ENCODE results near the gene CBLN3. TPM values are rescaled to one million over a fixed set of nuclear protein-coding genes. Genes with fewer than 3 reads are reported as not detected.

The CBLN3 gene
- total and polyA plus RNA-seq, 2 of the 4 experiments (the other 2 are of a cell fraction): 0.72 to 4.5 TPM

DNA sequence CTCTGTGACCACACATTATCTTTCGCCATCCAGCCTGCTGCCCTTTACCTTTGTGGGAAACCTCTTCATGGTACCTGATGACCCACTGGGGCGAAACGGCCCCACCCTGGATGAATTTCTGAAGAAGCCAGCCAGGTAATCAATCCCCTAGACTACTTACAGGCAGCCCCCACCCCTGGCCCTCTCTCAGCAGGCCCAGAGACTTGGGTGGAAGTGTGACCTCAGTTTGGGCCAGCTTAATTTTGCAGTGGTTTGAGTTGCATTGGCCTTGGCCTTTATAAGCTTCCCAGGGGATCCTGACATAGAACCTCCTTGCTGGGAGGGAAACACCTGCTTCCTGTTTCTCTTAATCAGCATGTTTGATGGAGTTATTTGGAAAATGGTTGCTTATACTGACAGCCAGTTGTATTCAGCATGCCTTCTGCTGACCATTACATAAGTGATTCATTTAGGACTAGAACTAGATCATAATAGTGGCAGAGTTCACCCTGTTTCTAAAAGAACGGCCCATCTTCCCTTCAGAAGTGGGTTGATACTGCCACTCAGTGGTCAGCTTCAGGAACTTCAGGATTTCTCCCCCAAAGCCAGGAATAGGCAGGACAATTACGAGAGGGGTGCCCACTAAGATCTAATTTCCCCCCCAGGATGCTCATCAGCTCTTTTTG is 7.0 kb upstream of the CBLN3 start (continued):
- TF ChIP-seq CEBPB (IDR thresholded peaks at IDR 0.05; ENCODE audit: low read depth, low read length) (no peak), FOS (IDR thresholded peaks at IDR 0.05; ENCODE audit: low read depth, low read length) (no peak)

GRCh38 chr14:24435998-24436354 is 6.5 kb upstream of the CBLN3 start:
- H3K4me2 ChIP-seq (ENCODE audit: low read depth, low read length): no peak overlapping the region
- H2AK5ac ChIP-seq (ENCODE audit: low read depth, low read length): no peak overlapping the region
- 88% methylated on average over 4 of the region's 6 CpGs; no CpG with 5 or more reads in 1 of the 2 experiments for WGBS, 2 experiments (ENCODE audit: extremely low coverage in 2 of 2, insufficient read length in 1 of 2)
- H3K36me3 ChIP-seq (ENCODE audit: control insufficient read depth, insufficient read depth, low read length): peaks cover 62% of the 10 kb centered on the region
- no peak overlapping the region for H3K27ac ChIP-seq (ENCODE audit: insufficient read depth, low read length)
- no peak overlapping the region for H2AFZ ChIP-seq (replicated peaks; ENCODE audit: low read length, poor library complexity)
- H4K91ac ChIP-seq (ENCODE audit: insufficient read depth, low read depth, low read length): no peak overlapping the region
- H4K8ac ChIP-seq (ENCODE audit: low read depth in 2 of 2, low read length in 2 of 2): no peak overlapping the region
- no peak for DNase-seq
- no peak overlapping the region for H2BK5ac ChIP-seq (ENCODE audit: low read depth, low read length, poor library complexity, severe bottlenecking)
- BruUV-seq (replicated peaks): no TSS peak
- H3K79me1 ChIP-seq (ENCODE audit: low read depth in 1 of 2, low read length in 2 of 2): peaks cover 30 to 51% of the 10 kb centered on the region in 2 experiments
- no peak overlapping the region for H2BK20ac ChIP-seq (ENCODE audit: low read depth, low read length)
- dilution Hi-C loops (cut with HindIII; ENCODE audit: low sequenced_read_pairs, unreplicated experiment): no loop called here
- peaks cover 12% of the 10 kb centered on the region; the same call in 1 of the 2 replicates for H3K4me1 ChIP-seq (ENCODE audit: control insufficient read depth, insufficient read depth, low read length)
- H3K4me3 ChIP-seq (ENCODE audit: insufficient read depth, low read depth, low read length): no peak overlapping the region
- H3K23ac ChIP-seq (ENCODE audit: low read depth, low read length): no peak overlapping the region
- no peak overlapping the region for H2BK15ac ChIP-seq (ENCODE audit: low read depth, low read length)
- H4K5ac ChIP-seq (ENCODE audit: low read depth, low read length): no peak overlapping the region
- ATAC-seq (ENCODE audit: low read depth): no peak
- no peaks in the 10 kb centered on the region for H3K9me3 ChIP-seq (ENCODE audit: control insufficient read depth, insufficient read depth, low read length)
- no peak overlapping the region for H3K4ac ChIP-seq (ENCODE audit: low read depth, low read length)
- H3K56ac ChIP-seq (ENCODE audit: extremely low read depth, insufficient read depth, low read length): no peak overlapping the region
- intact Hi-C loops (cut with micrococcal nuclease): loop anchor here (1.0 to 10.0 kb wide), 4 partner anchors 71 to 221 kb away; partner anchors contain the start of genes CHMP4A and MDP1
- H3K27me3 ChIP-seq (ENCODE audit: control insufficient read depth, insufficient read depth, low read length): no peaks in the 10 kb centered on the region
- H4K20me1 ChIP-seq (ENCODE audit: insufficient read depth, low read length): peaks cover 27% of the 10 kb centered on the region
- POLR2A ChIA-PET (ENCODE audit: unreplicated experiment): interaction anchor here (1.4 kb wide), 1 partner anchor 17 kb away, joined by 4 read pairs; no protein-coding TSS in a partner anchor
- in situ Hi-C loops (cut with MboI; ENCODE audit: low sequenced_read_pairs): loop anchor here (5.0 to 25.0 kb wide), 5 partner anchors 71 to 1124 kb away; partner anchors contain the start of genes BCL2L2, FITM1, GMPR2 and NEDD8
- H3K9me1 ChIP-seq (ENCODE audit: insufficient read depth, low read length): no peaks in the 10 kb centered on the region
- H2BK120ac ChIP-seq (ENCODE audit: low read depth, low read length): no peak overlapping the region
- CTCF ChIA-PET: interaction anchor here (0.5 to 3.4 kb wide), 7 partner anchors 10 to 118 kb away, joined by 3 to 28 read pairs (median 4); no protein-coding TSS in a partner anchor
- no peak overlapping the region for H3K14ac ChIP-seq (replicated peaks; ENCODE audit: low read depth, low read length)
- no peak overlapping the region for H3K18ac ChIP-seq (ENCODE audit: low read depth, low read length)
- H3K9ac ChIP-seq (ENCODE audit: low read depth, low read length): no peak overlapping the region
- no peak overlapping the region for H2AK9ac ChIP-seq (replicated peaks; ENCODE audit: low read depth, low read length, poor library complexity)
- TF ChIP-seq MAFK (IDR thresholded peaks at IDR 0.05; ENCODE audit: low read depth, low read length) (no peak), CHD1 (IDR thresholded peaks at IDR 0.05; ENCODE audit: low read depth, low read length) (no peak), FOS (IDR thresholded peaks at IDR 0.05; ENCODE audit: low read depth, low read length) (no peak), POLR2A (IDR thresholded peaks at IDR 0.05; ENCODE audit: low read depth, low read length) (no peak), NFE2L2 (IDR thresholded peaks at IDR 0.05; ENCODE audit: low read depth, low read length) (no peak), CEBPB (IDR thresholded peaks at IDR 0.05; ENCODE audit: low read depth, low read length) (no peak), MXI1 (IDR thresholded peaks at IDR 0.05; ENCODE audit: borderline replicate concordance, low read depth, low read length) (no peak), RCOR1 (IDR thresholded peaks at IDR 0.05; ENCODE audit: insufficient replicate concordance, low read length) (no peak)
- TF ChIP-seq, protein P1, sequence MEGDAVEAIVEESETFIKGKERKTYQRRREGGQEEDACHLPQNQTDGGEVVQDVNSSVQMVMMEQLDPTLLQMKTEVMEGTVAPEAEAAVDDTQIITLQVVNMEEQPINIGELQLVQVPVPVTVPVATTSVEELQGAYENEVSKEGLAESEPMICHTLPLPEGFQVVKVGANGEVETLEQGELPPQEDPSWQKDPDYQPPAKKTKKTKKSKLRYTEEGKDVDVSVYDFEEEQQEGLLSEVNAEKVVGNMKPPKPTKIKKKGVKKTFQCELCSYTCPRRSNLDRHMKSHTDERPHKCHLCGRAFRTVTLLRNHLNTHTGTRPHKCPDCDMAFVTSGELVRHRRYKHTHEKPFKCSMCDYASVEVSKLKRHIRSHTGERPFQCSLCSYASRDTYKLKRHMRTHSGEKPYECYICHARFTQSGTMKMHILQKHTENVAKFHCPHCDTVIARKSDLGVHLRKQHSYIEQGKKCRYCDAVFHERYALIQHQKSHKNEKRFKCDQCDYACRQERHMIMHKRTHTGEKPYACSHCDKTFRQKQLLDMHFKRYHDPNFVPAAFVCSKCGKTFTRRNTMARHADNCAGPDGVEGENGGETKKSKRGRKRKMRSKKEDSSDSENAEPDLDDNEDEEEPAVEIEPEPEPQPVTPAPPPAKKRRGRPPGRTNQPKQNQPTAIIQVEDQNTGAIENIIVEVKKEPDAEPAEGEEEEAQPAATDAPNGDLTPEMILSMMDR (conservative IDR thresholded peaks at IDR 0.05; ENCODE audit: low read depth, low read length): no peak
- TF ChIP-seq, protein P2, sequence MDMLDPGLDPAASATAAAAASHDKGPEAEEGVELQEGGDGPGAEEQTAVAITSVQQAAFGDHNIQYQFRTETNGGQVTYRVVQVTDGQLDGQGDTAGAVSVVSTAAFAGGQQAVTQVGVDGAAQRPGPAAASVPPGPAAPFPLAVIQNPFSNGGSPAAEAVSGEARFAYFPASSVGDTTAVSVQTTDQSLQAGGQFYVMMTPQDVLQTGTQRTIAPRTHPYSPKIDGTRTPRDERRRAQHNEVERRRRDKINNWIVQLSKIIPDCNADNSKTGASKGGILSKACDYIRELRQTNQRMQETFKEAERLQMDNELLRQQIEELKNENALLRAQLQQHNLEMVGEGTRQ (IDR thresholded peaks at IDR 0.05; ENCODE audit: low read depth, low read length): no peak
- TF ChIP-seq, protein P3, sequence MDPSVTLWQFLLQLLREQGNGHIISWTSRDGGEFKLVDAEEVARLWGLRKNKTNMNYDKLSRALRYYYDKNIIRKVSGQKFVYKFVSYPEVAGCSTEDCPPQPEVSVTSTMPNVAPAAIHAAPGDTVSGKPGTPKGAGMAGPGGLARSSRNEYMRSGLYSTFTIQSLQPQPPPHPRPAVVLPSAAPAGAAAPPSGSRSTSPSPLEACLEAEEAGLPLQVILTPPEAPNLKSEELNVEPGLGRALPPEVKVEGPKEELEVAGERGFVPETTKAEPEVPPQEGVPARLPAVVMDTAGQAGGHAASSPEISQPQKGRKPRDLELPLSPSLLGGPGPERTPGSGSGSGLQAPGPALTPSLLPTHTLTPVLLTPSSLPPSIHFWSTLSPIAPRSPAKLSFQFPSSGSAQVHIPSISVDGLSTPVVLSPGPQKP (IDR thresholded peaks at IDR 0.05; ENCODE audit: borderline replicate concordance, low read depth, low read length): no peak

Measured in IMR-90 (cell line).